Muscle layer of duodenum (tissue), 2 donors: ENCODE results near the gene ALPI.

Source experiments
- H3K27ac ChIP-seq: one replicate; pipeline ENCODE4 v1.7.0; 2013; ENCODE audit warnings: mild to moderate bottlenecking, low read length
- H3K27me3 ChIP-seq: one replicate; pipeline ENCODE4 v1.7.0; 2013; ENCODE audit warnings: low read depth, mild to moderate bottlenecking, control low read depth, low read length
- H3K36me3 ChIP-seq, 2 donors: one replicate each; pipeline ENCODE4 v1.7.0; 2013; ENCODE audit warnings: low read length in 2 of 2, control low read depth in 1 of 2, mild to moderate bottlenecking in 1 of 2; ENCODE audit not compliant: insufficient read depth in 2 of 2, control insufficient read depth in 1 of 2
- H3K4me1 ChIP-seq, 2 donors: one replicate each; pipeline ENCODE4 v1.7.0; 2013; ENCODE audit warnings: low read length in 2 of 2, mild to moderate bottlenecking in 2 of 2, control low read depth in 1 of 2, moderate library complexity in 1 of 2; ENCODE audit not compliant: insufficient read depth in 2 of 2, control insufficient read depth in 1 of 2
- H3K4me3 ChIP-seq, 2 donors: one replicate each; pipeline ENCODE4 v1.7.0; 2013; ENCODE audit warnings: low read length in 2 of 2, low read depth in 1 of 2, mild to moderate bottlenecking in 1 of 2
- H3K9me3 ChIP-seq, 2 donors: one replicate each; pipeline ENCODE4 v1.7.0; 2013; ENCODE audit warnings: low read length in 2 of 2, control low read depth in 1 of 2, mild to moderate bottlenecking in 1 of 2; ENCODE audit not compliant: control insufficient read depth in 1 of 2
- donor health status: healthy.

The ALPI gene

GRCh38 chr2:232492236-232492848 is 36.4 kb downstream of the ALPI start:
- Histone ChIP-seq H3K4me3 (no peak overlapping the region), H3K36me3 (no peaks in the 10 kb centered on the region), H3K27ac (no peak overlapping the region), H3K9me3 (no peaks in the 10 kb centered on the region), H3K4me1 (peaks cover 0 to 2% of the 10 kb centered on the region in 2 donors), H3K27me3 (no peaks in the 10 kb centered on the region)

DNA sequence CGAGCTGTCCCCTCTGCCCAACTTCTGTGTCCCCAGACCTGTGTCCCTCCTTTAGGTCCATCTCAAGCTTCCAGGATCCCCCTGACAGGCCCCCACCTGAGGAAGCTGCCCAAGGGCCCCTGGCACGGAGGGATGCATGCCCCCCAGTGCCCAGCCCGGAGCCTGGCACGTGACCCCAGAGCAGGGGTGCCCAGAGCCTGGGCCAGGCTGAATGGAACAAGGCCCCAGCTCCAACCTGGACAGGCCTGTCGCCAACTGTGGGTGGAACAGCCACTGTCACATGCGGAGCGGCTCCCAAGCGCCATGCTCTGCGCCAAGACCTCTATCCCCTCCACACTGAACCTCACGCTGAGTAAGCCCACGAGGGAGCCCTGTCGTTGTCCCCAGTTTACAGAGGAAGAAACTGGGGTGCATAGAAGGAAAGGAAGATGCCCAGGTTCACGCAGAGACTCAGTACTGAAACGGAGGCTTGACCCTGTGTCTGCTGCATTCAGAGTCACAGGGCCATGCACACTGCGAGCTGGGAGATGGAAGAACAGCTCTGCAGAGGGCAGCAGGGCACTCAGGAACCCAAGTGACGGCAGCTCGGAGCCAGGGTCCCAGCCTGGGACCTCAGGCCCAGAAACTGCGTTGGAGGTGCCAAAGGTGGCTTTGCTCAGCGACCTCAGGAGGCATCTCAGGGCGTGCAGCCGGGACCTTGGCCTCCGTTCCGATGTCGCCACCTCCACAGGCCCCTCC is 37.2 kb downstream of the ALPI start:
- Histone ChIP-seq H3K36me3 (no peaks in the 10 kb centered on the region), H3K27ac (no peak overlapping the region), H3K27me3 (no peaks in the 10 kb centered on the region), H3K4me3 (no peak overlapping the region), H3K4me1 (no peaks in the 10 kb centered on the region), H3K9me3 (no peaks in the 10 kb centered on the region)

DNA sequence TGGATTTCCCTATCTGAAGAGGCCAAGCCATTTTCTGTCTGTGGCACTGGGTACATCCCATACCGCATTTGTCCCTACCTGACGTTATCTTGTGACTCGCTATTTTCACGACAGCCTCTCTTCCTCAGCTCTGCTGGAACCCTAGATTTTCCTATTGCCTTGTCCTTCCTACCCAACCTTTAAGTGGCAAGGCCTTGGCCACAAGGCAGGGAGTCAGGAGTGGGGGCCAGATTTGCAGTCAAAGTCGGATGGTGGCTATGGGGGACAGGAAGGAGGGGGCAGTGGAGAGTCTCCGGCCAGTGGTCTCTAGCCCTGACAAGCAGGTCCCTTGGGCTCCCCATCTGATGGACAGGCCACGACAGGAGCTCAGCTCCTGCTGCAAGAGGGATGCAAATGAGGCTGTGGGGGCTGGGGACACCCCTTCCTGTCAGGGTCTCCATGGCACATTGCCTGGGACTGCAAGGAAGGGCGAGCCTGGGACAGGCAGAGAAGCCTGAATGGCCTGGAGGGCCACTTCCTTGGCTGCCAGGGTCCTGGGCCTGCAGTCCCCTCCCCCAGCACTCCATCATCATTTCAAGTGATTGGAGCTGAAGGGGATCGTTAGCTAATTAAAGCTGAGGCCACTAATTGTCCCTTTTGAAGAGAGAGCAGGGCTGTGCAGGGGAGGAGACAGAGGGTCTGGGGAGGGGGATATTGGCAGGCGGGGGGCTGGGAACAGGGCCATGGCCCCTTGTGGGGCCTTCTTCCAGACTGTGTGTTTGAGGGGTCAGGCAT is 37.9 kb downstream of the ALPI start:
- no peak overlapping the region for H3K27ac ChIP-seq
- no peaks in the 10 kb centered on the region for H3K27me3 ChIP-seq
- H3K9me3 ChIP-seq, result no peaks in the 10 kb centered on the region
- no peaks in the 10 kb centered on the region for H3K4me1 ChIP-seq
- H3K4me3 ChIP-seq, result no peak overlapping the region
- no peaks in the 10 kb centered on the region for H3K36me3 ChIP-seq

DNA sequence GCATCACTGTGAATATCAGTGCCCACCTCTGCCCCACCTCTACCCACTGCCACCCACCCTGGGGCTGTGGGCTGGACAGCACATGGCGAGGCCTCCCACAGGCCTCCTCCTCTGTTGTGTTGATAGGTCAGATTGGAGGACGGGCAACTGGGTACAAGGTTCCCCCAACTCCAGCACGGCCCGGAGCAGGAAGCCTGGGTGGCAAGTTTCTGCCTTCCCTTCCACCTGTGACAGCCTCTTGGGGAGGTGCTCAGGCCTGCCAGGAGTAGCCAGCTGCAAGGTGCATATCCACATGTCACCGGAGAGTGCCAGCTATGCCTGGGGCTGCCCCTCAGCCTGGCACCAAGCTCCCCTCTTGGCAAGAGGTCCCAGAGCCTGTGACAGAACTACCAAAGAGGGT is 38.6 kb downstream of the ALPI start:
- Histone ChIP-seq H3K27ac (no peak overlapping the region), H3K27me3 (no peaks in the 10 kb centered on the region)

DNA sequence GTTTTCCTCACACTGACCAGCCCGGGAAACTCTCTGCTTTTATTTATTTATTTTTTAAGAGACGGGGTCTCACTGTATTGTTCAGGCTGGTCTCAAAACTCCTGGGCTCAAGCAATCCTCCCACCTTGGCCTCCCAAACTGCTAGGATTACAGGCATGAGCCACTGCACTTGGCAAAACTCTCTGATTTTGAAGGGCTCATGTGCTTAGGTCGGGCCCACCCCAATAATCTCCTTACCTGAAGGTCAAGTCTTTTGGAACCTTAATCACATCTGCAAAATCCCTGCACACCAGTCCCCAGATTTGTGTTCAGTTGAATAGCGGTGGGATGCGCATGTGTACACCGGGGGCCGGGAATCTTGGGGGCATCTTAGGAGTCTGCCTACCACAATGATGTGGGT is 39.3 kb downstream of the ALPI start:
- Histone ChIP-seq H3K27me3 (no peaks in the 10 kb centered on the region), H3K4me1 (no peaks in the 10 kb centered on the region), H3K27ac (no peak overlapping the region), H3K9me3 (no peaks in the 10 kb centered on the region), H3K36me3 (no peaks in the 10 kb centered on the region), H3K4me3 (no peak overlapping the region)

More for the DNA sequence above, 38.6 kb downstream of the ALPI start:
- Histone ChIP-seq H3K9me3 (no peaks in the 10 kb centered on the region), H3K4me1 (no peaks in the 10 kb centered on the region), H3K36me3 (no peaks in the 10 kb centered on the region), H3K4me3 (no peak overlapping the region)

DNA sequence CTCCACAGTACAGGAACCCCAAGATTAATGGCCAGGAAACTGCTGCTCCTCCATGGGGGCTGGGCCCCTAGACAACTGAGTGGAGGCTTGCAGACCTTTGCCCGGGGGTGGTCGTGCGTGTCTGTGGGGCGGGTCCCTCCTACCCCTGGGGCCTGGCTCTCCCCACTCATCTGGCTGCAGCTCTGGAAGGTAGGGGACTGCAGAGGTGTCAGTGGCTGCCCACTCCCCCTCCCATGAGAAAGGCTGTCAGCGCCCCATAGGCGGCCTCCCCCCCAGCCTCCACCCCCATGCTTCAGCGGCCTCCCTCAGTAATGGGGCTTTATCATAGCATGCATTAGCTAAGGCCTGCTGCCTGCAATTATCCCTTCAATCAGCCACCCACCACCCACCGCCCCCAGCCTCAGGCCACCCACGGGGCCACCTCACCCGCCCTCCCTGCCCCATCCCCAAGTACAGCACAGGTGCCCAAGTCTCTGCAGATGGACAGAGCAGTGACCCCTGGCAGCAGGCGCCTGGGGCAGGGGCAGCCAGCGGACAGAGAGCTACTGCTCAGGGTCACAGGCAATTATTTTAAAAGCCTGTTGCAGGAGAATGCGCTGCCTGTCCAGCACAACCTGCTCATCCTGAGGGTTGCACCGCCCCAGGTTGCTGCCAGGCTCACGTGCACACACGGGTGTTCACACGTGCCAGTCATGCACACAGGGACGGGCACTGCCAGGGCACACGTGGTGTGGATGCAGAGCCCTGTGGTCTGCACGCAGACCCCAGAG is 40.7 kb downstream of the ALPI start:
- H3K4me3 ChIP-seq, result no peak overlapping the region
- no peaks in the 10 kb centered on the region for H3K36me3 ChIP-seq
- no peak overlapping the region for H3K27ac ChIP-seq
- H3K4me1 ChIP-seq, result no peaks in the 10 kb centered on the region
- H3K9me3 ChIP-seq, result no peaks in the 10 kb centered on the region
- no peaks in the 10 kb centered on the region for H3K27me3 ChIP-seq

- Histone ChIP-seq H3K9me3 (no peaks in the 10 kb centered on the region), H3K27ac (no peak overlapping the region), H3K4me3 (no peak overlapping the region), H3K4me1 (peaks cover 0 to 5% of the 10 kb centered on the region in 2 donors), H3K27me3 (no peaks in the 10 kb centered on the region), H3K36me3 (no peaks in the 10 kb centered on the region)
These were observed 41.4 kb downstream of the ALPI start for GRCh38 chr2:232497348-232497747.

- Histone ChIP-seq H3K4me1 (peaks cover 0 to 9% of the 10 kb centered on the region in 2 donors), H3K4me3 (no peak overlapping the region), H3K27me3 (peaks cover 3% of the 10 kb centered on the region), H3K27ac (no peak overlapping the region), H3K36me3 (no peaks in the 10 kb centered on the region), H3K9me3 (no peaks in the 10 kb centered on the region)
These were observed 42.5 kb downstream of the ALPI start for GRCh38 chr2:232498452-232498851.

DNA sequence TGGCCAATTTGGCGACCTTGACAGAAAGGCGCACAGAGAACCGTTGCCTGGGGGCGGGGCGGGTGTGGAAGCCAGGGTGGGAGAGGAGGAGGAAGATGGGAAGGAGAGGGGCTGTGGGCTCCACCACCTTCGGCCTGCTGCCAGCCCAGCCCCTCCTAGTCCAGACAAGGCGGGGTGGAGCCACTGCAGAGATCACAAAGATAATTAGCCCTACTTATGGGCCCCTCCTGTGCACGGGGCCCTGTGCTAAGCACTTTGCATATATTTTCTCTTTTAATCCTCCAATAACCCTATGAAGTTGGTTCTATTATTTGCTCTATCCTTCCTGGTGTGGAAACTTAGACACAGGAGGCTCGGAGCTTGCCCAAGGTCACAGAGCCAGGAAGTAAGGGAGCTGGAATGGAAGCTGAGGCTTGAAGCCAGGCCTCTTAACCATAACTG is 45.4 kb downstream of the ALPI start:
- H3K27me3 ChIP-seq, result peaks cover 21% of the 10 kb centered on the region
- H3K27ac ChIP-seq, result no peak overlapping the region
- H3K4me1 ChIP-seq, result peaks cover 0 to 9% of the 10 kb centered on the region in 2 donors
- H3K9me3 ChIP-seq, result no peaks in the 10 kb centered on the region
- H3K36me3 ChIP-seq, result no peaks in the 10 kb centered on the region
- no peak overlapping the region for H3K4me3 ChIP-seq

DNA sequence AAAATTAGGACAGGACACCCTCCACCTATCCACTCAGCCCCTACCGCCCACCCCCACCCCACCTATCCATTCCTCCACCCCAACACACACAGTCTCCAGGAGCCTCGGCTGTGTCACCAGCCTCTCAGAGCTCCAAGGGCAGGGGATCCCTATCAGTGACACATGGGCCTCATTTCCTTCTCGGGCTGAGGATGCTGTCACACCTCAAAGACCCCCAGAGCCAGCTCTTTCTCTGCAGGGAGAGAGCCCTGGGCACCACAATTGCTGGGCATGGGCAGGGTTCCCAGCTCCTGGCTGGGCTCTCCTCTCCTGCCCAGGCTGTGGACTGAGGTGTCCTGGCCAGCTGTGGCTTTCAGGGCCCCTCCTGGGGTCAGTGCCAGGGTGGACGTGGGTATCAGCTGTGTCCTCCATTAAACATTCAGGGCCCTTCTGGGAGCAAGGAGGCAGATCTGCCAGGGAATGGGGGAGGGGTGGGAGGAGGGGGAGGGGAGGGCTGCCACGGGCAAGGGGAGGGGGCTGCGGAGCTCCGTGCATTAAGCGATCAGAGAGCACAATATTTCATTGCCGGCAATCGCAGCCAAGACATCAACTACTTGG is 45.9 kb downstream of the ALPI start:
- H3K9me3 ChIP-seq, result no peaks in the 10 kb centered on the region
- no peak overlapping the region for H3K27ac ChIP-seq
- peaks cover 0 to 9% of the 10 kb centered on the region in 2 donors for H3K4me1 ChIP-seq
- peaks cover 21% of the 10 kb centered on the region for H3K27me3 ChIP-seq
- H3K4me3 ChIP-seq, result no peak overlapping the region
- no peaks in the 10 kb centered on the region for H3K36me3 ChIP-seq
